ENCODE measurements around the gene RNF113A.
"Not testable (repeated sequence)": the region's sequence is repeated elsewhere in the genome, so short reads cannot be mapped to it uniquely, and the experiment has no call there.

The RNF113A gene

DNA sequence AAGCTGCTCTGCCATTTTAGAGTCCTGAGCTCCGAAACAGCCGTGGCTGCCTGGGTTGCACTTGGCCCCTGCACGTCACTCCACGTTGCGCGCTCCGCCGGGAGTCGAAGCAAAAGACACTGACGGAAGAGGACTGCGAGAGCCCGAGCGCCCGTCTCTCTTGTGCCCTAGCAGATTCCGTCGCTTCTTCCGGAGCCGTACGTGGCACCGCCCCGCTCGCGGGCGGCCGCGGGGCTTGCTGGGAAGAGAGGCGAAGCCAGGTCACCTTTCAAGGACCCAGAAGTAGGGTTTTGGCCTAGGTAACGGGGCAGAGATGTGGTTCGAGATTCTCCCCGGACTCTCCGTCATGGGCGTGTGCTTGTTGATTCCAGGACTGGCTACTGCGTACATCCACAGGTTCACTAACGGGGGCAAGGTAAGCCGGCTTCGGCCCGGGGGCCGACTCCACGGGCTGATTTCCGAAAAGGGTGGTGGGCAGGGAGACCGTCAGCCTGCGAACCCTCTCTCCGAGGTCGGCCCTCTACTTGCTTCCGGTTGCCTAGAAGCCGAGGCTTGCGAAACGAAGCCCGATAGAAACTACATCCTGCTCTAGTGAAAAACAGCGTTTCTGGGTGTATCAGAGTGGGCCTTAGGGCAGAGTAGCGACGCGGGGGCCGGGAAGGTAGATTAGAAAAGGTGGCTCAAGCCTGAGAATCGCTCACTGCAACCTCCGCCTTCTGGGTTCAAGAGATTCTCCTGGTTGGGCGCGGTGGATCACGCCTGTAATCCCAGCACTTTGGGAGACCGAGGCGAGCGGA lies at the start of gene RNF113A, which contains the start of gene NDUFA1:
TSS of gene RNF113A (minus strand) at position 135 of the 797 bp plus-strand sequence. CDS start at position 15, 120 bp downstream.
TSS of gene NDUFA1 (plus strand) at position 234 of the 797 bp plus-strand sequence. CDS start at position 314, 80 bp downstream.
- peak; percentile 94 for DNase-seq

DNA sequence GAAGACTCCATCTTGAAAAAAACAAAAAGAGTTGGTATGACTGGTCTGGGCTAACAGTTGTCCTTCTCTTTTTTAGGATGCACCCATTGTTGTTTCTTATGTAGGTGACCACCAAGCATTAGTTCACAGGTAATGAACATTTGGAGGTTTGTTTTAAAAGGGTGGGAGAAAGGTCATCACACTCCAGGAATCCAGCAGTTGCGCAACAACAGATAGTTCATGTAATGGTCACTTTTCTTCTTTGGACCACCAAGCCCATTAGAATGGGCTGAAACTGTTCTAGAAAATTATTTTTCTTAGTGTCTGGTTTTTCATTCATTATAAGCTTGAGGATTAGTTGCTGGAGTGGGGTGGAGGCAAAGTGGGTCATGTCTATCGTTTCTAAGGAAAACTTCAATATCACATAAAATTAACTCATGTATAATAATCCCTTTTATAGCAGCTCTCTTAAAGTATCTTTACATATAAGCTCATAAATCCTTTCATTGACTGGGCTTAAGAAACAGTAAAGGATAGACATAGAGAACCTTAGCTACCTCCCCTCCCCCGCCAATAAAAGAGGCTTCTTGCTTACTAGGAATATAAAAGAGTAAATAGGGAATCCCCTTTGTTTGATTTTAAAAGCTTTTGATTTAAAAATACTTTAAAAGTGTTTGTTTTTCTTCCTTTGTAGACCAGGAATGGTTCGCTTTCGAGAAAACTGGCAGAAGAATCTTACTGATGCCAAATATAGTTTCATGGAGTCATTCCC lies 48.5 kb upstream of the RNF113A start:
- DNase-seq = no peak

DNA sequence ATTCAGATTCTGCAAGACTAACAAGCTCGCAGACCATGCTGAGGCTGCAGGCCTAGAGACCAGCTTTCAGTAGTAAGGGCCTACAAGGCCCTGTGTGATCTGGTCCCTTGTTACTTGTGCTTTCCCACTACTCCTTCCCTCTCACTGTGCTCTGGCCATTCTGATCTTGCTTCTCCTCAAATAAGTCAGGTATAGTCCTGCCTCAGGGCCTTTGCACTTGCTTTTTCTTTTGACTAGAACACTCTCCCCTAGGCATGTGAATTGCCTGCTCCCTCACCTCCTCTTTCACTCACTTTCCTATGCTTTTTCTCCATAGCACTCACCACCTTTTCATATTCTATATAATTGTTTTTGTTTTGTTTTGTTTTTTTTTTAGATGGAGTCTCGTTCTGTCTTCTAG lies 46.3 kb upstream of the RNF113A start:
- no peak for DNase-seq

DNA sequence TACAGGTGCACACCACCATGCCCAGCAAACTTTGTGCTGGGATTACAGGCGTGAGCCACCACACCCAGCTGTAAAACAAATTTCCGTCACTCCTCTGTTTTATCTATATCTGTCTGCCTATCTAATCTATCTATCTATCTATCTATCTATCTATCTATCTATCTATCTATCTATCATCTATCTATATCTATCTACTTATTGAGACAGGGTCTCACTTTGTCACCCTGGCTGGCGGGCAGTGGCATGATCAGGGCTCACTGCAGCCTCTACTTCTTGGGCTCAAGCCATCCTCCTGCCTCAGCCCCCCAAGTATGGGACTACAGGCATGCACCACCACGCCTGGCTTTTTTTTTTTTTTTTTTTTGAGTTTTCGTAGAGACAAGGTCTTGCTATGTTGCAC lies 44.8 kb upstream of the RNF113A start:
- no peak for DNase-seq

DNA sequence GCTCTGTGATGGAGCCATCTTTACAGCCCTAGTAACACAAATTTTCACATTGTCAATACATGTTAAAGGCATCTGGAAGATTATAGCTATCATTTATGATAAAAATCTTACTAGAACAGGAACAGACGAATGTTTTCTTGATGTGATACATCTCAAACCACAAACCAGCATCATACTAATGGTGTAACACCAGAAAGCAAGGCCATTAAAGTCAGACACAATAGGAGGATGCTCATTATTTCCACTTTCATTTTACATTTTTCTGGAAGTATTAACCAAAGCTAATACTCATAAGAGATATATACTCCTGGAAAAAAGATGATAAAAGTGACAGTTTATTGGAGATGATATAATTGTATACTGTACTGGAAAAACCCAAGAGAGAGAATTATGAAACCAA lies 29.4 kb upstream of the RNF113A start:
- no peak for DNase-seq

DNA sequence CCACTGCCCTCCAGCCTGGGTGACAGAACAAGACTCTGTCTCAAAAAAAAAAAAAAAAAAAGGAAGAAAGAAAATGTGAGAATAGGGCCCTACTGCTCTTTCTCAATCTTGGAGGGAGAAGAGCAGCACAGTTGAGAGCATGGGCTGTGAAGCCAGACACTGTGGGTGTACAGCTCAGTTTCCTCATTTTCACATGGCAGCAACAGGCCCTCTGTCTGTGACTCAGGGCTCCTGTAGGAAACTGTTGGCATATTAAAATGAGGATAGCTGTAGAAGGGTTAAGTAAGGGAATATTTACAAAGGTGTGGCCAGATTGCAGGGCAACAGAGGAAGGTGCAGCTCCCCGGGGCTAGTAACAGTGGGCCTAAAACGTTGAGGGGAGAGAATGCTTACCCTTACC lies 27.6 kb upstream of the RNF113A start:
- no peak for DNase-seq

DNA sequence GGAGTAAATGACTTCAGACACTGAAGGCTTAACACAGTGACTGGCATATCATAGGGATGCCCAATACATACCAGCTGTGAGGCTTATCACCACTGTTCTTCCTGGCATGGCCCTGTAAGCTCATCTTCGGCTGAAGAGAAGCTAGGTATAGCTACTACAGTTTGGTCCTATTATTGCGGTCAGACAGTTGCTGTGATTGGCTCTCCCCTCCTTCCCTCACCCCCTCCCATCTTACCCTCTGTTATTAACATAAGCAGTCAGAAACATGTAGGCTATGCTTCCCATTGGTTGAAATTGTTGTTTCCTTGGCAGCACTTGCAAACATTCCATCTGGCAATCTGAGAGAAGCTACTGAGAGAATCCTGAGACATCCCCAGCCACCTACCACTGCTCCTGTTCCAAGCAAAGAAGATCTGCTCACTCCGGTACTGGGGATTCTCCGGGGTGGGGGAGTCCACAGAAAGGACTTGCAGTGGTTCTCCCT lies 24.4 kb upstream of the RNF113A start, which contains the start of gene AKAP14:
TSS of gene AKAP14 (plus strand) at position 51 of the 484 bp plus-strand sequence. CDS start 7,331 bp downstream, outside the sequence.
- no peak for DNase-seq

DNA sequence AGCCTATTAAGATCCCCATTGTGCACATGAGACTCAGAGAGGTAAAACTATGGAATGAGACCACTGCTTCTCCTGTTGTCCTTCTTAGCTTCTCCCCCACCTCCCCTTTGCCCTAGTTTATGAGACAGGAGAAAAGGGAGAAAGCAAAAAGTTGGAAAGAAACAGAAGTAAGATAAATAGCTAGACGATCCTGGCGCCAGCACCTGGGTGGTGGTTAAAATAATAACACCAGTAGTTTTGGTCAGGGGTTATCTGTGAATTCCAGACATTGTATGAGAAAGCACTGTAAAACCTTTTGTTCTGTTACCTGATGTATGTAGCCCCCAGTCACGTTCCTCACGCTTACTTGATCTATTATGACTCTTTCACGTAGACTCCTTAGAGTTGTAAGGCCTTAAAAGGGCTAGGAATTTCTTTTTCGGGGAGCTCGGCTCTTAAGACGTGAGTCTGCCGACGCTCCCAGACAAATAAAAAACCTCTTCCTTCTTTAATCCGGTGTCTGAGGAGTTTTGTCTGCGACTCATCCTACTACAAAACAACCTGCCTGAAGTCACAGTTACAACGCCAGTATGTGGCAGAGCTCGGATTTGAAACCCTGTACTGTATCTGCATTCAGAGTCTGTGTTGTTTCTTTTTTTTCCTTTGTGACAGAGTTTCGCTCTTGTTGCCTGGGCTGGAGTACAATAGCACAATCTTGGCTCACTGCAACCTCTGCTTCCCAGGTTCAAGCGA lies 20.6 kb upstream of the RNF113A start:
- DNase-seq = not testable (repeated sequence)

DNA sequence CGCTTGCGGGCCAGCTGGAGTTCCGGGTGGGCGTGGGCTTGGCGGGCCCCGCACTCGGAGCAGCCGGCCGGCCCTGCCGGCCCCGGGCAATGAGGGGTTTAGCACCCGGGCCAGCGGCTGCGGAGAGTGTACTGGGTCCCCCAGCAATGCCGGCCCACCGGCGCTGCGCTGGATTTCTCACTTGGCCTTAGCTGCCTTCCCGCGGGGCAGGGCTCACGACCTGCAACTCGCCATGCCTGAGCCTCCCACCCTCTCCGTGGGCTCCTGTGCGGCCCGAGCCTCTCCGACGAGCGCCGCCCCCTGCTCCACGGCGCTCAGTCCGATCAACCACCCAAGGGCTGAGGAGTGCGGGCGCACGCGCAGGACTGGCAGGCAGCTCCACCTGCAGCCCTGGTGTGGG lies 19.1 kb upstream of the RNF113A start:
- DNase-seq = not testable (repeated sequence)

DNA sequence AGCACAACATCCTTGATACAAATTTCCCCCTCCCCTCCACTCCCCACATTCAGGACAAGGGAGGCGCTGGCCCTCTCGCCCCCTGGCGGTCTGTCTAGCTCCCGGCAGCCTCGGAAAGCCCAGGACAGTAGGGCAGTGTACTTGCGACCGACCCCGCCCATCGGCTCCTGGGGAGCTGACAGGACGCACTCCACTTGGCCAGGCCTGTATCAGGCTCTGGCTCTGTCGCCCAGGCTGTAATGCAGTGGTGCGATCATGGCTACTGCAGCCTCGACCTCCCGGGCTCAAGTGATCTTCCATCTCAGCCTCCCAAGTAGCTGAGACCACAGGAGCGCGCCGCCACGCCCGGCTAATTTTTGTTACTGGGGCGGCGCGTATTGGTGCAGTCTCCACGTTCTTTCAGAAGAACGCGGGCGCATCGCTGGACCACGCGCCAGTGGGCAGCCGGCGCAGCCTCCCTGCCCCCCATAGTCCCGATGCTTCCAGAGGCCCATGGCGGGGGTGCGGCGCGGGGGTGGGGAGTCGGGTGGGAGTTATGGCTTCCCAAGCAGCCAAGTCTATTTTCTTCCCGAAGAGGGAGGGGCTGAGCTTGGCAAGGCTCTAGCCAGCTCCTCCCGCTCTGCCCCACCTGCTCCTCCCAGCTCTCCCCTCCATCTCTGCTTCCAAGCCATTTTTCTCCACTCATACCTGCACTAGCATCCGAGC lies 16.3 kb upstream of the RNF113A start:
- peak; percentile 81 for DNase-seq

DNA sequence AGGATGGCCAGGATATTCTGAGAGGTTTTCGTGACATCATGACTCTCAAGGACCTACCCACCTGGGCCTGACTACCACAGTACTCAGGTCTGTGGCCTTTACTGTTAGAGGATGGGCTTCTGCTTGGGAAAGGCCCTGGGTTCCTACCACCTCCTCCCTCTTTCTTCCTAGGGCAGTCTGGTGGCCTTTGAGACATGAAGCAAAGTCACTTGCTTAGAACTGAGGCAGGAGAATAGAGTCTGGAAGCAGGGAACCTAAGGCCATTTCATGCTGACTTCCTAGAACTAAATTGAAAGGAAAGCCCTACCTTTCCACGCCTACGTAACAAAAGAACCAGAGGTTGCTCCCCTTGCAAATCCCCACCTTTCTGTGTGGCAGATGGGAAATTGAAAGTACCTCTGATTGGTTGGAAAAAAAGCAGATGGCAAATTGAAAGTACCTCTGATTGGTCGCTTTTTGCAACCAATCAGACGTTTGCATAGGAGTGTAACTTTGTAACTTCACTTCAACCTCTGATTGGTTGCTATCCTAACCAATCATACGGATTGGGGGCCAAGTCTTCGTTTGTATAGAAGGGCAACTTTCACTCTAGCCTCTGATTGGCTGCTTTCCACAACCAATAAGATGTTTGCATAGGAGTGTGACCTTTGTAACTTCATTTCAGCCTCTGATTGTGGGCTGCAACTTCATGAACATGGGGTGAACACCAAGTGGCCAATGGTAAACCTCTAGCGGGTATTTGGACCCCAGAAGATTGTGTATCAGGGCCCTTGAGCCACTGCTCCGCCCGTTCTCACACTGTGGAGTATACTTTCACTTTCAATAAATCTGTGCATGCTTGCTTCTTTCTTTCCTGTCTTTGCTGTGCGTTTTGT lies 14.3 kb upstream of the RNF113A start:
- DNase-seq = no peak

DNA sequence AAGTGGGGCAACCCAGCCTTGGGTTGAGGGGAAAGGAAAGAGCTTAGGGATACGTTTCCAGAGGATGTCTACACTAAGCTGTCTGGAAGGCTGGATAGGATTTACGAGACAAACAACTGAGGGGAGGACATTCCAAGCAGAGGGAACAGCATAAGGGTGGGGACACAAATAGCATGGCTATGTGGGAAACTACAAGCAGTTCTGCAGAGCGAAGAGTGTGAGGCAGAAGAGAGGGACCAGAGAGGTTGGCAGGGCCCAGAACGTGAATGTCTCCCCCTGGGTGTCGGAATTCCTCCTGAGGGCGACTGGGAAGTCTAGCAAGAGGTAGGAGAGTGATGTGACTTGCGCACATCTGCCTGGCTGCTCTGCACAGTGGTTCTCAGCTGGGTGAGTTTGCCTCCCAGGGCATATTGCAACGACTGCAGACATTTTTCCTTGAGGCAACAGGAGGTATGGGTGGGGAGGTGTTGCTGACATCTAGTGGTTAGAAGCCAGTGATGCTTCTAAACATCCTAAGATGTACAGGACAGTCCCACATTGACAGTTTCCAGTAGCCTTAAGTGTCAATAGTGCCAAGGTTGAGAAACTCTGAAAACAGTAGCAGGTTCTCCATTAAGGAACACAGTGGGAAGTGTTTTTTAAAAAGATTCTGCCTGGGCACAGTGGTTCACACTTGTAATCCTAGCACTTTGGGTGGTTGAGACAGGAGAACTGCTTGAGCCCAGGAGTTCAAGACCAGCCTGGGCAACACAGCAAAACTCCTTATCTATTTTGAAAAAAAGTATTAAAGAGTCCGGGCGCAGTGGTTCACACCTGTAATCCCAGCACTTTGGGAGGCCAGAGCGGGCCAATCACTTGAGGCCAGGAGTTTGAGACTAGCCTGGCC lies 9.3 kb upstream of the RNF113A start:
- peak; percentile 62 for DNase-seq

DNA sequence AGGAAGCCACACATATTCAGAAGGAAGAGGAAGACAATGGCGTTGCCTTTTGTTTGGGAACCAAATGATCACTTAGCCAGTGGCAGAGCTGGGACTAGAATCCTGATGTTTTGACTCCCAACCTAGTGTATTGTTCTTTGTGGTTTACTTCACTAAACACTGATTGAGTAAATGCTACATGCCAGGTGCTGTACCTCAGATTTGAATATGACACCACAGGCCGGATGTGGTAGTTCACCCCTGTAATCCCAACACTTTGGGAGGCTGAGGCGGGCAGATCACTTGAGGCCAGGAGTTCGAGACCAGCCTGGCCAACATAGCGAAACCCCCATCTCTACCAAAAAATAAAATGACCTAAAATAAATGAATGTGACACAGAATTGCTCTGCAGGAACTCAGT lies 8.5 kb upstream of the RNF113A start:
- DNase-seq = no peak

DNA sequence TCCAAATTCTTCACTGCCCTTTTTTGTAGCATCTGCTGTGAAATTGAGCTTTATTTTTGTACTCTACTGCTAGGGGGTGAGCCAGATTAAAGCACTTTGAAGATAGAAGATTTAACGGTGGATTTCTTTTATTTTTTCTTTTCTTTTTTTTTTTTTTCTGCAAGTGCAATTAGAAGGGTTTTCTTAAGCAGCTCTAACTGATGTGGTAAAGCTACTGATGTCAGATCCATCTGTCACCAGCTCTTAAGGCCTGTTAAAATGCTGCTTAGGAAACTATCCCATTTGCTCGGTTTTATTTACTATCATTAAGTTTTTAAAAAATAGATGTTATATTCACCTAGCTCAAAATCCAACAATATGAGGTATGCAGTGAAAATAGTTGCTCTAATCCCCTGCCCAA lies 7.2 kb upstream of the RNF113A start:
- no peak for DNase-seq

DNA sequence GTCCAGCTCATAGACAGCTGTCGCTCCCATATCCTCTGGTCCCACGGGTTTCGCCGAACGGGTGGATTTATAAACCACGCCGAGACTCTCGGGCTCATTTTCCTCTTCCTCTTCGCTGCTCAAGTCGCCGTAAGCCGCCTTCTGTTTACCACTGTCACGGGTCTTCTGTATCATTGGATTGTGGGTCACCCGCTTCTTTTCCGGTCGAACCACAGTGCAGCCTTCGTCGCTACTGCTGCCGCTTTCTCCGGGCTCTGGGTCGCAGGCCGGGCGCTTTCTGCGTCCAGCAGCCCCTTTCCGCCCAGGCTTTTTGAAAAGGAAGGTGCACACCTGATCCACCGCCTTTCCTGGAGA lies 311 bp downstream of the RNF113A start:
- no peak for DNase-seq

DNA sequence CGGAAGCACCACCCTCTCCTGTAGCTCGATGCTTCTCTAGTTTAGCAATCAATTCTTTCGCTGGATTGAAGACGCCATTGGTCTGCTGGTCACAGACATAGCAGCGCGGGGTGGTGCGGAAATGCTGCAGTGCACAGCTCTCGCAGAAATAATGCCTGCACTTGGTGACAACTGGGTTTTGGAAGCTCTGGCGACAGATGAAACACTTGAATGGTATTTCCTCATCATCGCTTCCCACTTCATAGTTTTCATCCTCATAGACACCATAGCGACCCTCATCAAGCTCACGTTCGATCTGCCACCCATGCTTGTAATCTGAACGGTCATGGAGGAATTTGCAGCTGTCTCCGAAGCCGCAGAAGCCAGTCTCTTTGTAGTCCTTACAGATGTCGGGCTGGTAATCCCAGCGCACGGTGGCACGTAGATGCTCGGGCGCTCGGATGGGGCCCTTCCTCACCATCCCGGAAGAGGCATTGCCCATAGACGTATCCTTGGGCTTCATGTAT lies 854 bp downstream of the RNF113A start:
- DNase-seq = peak; percentile 71

DNA sequence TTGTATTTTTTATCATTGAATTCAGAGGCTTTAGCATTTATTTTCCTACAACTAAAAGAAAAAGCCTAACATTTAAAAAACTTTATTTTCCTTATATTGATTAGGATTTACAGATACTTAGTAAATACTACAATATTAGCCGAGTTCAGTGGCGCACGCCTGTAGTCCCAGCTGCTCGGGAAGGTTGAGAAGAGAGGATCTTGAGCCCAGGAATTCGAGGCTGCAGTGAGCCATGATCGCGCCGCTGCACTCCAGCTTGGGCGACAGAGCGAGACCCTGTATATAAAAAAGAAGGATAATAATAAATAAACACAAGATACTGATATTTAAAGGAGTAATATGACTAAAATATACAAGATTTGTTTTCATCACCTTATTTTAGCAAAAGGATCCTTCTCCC lies 18.1 kb downstream of the RNF113A start:
- no peak for DNase-seq

DNA sequence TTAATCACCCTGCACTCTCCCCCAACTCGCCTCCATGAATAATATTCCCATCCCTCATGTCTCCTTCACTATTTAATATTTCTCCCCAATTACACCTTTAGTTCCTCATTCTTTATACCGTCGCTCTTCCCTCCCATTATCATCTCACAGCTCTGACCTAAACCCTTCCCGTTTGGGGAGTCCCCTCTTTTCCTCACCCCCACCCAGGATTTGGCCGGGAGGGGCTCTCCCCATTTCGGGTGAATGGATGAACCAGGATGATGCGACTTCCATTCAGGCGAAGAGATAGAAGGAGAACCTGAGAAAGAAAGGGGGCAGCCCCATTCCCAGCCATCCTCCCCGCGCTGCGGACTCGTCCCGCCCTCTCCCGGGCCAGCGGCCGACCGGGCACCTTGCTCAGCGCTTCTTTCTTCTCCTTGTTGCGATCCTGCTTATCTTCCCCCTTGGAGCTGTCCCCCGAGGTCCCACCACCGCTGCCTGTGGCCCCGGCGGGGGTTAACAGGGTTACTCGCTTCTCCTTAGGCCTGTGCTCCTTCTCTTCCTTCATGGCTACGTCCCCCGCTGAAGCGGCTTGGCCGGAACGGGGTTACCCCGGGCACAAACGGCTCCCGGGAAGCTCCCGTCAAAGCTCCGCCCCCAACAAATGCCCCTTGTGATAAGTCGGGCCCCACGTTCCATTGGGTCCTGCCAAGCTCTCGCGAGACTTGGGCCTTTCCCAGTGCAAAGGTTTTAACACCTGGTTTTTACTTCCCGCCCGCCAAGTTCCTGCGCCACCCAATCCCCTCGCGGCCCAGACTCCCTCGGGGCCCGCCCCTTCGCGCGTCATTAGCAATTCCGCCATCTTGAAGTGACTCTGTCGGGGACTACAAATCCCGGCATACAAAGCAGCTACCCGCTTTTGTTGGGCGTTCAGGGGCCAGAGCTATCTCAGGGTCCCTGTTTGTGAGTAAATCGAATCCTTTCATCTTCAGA lies 18.9 kb downstream of the RNF113A start, which contains the start of gene UPF3B:
TSS of gene UPF3B (minus strand) at position 582 of the 972 bp plus-strand sequence. CDS start at position 547, 35 bp downstream.
- DNase-seq = peak; percentile 97

DNA sequence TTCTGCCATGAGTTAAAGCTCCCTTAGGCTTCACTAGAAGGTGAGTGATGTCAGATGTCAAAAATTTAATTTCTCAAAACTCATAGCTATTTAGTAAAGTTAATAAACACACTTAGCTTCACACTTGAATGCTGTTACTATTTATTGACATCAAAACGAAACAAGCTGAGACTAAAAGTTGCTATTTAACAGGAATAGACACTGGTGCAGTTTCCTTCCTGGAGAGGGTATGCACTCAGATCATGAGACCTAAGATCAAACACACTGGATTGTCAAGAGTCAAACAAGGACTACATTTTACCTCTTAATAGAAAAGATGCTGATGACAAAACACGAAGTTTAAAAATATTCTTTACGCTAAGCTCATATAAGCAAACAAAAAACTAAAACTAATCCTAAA lies 37.6 kb downstream of the RNF113A start:
- no peak for DNase-seq

Data from activated effector memory CD4-positive, alpha-beta T cell treated with anti-CD3 and anti-CD28 coated beads, Interleukin-2, amount 50 U/mL, for 16 hours (primary cell).